HG03097 (cell line): ENCODE results near the gene RND3.

Source experiments
- ATAC-seq: cut with Tn5 transposase; IDR thresholded peaks from one replicate; pipeline ENCODE4 v1.9.1; 2021; ENCODE audit not compliant: unreplicated experiment, low FRiP score

The RND3 gene, protein sequence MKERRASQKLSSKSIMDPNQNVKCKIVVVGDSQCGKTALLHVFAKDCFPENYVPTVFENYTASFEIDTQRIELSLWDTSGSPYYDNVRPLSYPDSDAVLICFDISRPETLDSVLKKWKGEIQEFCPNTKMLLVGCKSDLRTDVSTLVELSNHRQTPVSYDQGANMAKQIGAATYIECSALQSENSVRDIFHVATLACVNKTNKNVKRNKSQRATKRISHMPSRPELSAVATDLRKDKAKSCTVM

DNA sequence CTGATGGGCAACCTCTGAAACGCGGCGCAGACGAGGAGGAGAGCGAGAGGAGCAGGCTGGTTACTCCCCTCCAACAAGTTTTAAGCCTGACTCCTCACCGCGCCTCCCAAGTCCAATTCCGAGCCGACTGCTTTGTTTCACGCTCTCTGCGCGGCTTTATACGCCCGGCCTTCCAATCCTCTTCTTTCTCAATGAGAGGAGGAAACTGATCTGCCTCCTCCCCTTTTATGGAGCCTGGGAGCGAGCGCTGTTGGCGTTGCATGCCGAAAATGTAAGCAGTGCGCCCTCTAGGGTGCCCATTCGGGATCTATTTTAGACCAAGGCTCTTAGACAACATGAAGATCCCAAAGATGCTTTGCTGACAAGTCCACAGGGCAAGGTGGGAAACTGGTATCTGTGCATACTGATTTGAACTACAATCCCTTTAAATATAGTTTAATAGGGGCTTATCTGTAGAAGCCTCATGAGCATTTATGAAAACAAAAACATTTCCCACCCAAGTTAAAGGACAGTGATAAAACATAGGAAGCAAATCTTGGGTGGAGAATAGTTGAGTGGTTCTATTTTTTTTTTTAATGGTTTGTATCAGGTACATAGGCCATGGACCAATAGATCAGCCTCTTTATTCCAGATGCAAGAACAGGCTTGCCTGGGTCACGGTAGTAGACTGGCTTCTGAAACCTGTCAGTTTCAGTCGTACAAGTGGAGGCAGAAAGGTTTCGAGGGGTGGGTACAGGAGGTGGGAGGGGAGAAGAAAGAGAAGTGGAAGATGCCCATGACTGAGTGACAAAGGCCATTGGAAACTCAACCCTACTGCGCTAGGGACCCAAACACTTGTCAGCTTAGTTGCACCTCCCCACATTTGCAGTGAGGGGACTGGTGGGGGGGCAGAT is at the start of gene RND3:
Gene RND3, minus strand, starts transcription at position 131 of the 893 bp plus-strand sequence. CDS start 250 bp downstream, outside the sequence.
- ATAC-seq, result peak; percentile 85

DNA sequence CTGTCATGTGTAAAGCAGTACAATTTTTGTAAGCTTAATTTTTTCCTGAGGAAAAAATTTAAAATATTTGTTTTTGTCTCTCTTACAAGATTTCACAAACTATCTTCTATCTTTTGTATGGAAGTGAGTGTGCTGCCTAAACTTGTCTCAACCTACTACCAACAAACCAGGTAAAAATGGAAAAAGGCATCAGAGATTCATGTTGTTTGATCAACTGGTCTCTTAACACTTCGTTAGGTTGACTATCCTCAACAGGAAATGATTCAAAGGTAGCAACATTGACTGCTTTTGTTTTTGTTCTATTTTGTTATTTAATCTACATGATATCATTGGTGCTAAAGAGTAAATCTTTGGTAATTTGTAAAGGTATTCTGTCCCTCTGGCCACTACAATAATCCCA is 47.7 kb upstream of the RND3 start:
- ATAC-seq, result no peak

DNA sequence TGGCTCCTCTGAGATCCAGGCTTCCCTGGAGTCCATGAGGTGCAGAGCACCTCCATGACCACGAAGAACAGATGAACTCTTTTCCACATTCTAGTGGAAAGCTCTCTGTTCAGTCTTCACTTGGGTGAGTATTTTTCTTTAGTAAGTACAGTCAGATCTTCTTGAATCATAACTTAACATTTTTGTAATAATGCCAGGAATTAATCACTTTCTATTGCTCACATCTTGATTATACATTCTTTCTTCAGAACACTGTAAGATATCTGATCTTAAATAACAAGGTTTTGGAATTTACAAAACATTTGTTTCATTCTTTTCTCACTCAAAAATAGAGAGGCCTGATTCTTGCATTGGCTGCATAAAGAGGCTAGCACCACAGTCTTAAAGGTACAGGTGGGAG is 45.4 kb upstream of the RND3 start:
- no peak for ATAC-seq

DNA sequence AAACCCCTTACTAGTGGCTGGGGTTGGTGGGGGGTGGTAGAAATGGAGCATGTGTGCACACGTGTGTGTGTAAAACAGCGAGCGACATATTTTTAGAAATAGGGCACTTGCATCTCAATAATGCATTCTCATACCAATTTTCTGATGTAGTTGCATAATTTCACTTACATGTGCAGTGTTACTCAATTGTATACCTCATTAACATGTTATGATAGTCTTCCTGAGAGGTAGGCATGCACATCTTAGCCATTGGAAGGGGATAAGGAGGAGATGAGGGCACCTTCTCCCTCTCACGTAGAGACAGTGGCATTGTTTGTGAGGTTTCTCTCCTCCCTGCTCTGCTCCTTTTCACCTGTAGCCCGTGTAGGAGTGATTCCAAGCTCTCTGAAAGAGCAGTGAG is 44.6 kb upstream of the RND3 start:
- ATAC-seq, result no peak

DNA sequence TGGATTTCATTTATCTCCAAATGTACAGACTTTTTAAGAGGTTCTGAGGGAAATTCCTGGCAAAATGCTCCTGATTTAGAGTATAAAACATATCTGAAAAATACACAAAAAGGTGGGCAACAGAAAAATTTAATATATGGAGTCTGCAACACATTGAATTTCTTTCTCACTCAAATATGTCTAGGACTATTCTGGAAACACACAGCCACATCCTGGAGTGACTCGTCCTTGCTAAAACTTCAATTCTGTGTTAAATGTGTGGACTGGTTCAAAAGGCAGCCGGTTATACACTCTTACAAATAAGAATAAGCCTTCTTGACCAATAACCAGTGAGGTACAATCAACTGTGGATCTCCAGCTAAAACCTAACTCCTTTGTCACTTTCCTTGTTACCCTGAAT is 44.1 kb upstream of the RND3 start:
- ATAC-seq, result no peak

DNA sequence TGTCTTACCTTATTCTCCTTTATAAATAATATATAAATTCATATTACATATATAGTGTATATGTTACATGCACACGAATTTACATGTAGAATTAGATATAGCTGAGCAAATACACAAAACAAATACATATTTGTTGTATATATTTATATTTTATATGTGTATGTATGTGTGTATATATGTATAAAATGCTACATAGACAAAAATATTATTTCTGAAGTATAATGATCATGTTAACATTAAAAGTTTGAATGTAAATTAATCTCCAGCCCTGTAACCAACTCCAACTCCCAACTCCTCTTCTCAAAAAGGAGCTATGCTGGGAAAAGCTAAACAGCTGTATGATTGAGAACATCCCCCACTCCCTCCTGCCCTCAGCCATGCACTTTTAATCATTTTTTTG is 42.7 kb upstream of the RND3 start:
- no peak for ATAC-seq

DNA sequence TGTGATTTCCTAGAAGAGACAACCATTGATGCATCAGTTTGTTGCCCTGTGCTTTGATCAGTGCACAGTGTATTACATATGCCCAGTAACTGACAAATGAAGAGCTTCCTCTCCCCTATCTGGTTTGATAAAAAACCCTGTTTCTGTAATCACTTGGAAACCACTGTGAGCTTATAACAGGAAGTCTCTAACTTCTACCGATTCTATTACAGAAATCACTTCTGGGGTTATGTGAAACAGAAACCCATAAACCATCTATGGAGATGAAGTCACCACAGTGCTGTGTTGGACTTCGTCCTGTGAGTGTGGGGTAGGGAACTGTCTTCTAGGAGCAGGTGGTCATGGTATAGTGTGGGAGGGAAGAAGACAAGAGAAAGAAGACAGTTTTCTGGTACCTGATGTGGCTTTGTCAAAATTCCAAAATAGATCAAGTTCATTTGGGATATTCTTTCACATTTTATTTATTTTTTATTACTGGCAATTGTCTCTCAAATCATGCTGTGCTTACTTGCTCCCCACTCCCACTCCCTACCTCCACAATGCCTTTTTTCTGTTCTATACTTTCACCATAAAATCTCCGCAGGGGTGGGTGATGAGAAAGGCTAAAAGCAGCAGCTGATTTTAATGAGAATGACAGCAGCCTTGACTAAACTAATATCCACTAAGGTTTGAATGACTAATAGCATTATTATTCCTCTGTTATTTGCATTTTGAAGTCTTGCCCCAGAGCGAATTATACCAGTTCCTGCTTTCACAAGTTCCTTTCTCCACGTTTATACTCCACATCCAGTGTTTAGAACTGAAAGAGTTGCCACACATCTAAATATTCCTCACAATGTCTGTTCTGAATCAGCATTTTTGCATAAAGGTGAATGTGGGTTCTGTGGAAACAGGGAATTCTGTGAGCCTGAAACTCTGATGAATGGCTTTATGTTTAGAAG is 41.7 kb upstream of the RND3 start:
- peak; percentile 99 for ATAC-seq

DNA sequence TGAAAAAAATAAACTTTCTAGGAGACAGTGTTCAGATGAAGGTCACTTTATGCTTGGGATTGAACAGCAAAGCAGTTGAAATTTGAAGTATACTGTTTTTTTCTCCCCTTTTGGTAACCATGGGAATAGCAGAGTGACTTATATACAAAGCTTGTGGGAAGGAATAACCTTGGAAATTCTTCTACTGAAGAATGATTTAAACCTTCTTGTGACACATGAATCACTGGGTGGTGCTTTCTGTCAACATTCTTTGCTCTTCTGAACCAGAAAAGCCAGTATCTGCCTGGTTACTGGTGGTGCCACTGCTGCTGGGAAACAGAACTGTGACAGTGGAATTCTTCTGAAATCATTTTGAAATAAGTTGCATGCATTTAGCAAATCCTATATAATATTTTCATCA is 39.4 kb upstream of the RND3 start:
- ATAC-seq, result no peak

DNA sequence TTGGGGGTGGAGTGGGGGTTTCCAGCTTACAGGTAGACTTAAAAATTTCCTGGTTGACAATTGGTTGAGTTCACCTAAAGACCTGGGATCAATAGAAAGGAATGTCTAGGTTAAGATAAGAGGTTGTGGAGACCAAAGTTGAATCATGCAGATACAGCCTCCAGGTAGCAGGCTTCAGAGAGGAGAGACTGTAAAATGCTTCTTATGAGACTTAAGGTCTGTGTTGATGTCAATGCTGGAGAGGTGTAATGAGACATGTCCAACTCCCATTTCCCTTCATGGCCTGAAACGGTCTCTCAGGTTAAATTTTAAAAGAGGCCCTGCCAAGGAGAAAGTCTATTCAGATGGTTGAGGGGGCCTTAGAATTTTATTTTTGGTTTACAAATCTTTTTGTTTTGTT is 38.5 kb upstream of the RND3 start:
- no peak for ATAC-seq

DNA sequence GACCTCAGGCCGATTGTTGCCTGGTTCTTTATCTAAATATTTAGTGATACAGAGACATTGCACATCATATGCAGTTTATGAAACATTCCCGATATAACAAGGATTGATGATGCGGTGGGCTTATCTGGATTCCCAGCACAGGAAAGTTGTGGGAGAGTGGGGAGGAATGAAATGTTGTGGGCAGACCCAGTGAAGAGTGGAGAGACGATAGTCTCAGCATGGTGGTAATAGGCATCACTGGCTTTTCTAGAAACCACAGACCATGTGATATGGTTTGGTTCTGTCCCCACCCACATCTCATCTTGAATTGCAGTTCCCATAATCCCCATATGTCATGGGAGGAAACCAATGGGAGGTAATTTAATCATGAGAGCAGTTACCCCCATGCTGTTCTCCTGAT is 34.8 kb upstream of the RND3 start:
- ATAC-seq, result no peak

DNA sequence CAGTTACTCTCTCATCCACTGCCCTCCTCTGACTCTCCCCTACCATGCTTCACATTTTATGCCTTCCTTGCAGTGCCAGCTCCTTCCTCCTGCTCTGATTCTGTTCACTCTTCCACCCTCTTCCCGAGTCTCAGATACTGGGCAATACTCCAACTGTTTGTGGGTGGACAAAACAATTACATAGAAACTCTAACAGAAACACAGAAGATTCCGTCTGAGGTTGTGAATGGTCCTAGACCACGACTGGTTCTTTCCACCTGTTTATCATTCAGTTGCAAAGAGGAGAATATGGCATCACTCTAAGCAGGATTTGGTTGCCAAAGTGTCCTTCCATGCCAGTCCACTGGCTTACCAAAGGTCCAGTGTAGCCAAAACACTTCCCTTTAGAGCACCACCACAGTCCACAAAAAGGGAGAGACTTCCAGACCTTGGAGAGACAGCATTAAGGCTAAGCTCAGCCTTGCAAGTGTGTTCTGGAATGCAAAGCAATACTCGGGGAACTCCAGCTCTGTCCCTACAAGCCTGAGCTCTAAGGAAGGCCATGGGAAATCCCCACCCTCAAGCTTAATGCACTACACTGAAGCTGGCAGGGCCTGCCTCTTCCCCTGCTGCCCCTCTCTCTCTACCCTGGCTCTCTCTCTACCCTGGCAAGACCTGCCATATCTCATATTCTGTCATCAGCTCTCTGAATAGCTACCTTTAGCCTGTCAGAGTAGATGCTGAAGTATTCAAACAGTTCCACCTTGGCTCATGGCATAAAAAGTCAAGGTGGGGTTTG is 33.6 kb upstream of the RND3 start:
- ATAC-seq, result no peak

DNA sequence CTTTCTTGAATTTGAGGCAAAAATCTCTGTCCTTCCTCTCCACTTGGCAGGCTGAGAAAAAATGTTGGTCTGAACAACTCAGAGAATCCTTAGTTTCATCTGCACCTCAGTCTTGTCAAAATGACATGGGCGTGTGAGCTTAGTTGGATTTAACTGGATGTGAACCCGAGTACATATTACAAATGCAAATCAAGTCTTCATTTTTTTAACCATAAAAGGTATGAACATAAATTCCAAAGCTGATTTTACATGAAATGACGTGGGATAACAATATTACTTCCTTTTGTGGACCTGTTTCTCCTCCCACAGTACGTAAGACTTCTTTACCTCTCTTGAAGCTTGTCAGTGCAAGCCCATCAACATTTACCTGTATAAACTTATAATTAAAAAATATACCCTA is 32.6 kb upstream of the RND3 start:
- no peak for ATAC-seq

DNA sequence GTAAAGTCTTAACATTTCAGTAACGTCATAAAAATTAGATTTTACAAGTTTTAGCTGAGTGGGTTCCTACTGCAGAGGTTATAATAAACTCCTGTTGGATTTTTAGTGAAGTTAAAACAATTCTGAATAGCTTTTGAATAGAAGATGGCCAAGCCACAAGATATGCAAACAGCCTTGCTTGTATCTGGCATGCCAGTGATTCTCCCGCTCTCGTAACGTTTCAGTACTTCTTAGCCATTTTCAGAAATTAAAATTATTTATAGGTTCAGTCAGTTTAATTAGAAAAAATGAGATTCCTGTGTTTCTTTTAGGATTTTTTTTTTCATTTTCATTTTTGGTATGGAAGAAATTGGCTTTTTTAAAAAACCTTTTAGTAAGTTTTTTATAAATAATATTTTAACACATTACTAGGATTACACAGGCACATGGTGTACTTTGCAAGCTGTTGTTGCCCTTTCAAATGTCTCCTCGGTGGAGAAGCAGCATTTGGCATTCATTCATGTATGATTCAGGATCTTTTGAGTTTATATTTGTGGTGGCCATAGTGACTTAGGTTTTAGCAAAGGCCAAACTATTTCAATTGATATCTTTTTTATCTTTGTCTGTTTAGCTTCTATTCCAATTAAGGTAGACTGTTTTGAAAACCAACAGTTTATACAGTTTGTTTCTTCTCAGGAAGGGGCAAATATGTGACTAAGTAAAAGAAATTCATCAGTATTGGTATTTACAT is 30.6 kb upstream of the RND3 start:
- no peak for ATAC-seq

DNA sequence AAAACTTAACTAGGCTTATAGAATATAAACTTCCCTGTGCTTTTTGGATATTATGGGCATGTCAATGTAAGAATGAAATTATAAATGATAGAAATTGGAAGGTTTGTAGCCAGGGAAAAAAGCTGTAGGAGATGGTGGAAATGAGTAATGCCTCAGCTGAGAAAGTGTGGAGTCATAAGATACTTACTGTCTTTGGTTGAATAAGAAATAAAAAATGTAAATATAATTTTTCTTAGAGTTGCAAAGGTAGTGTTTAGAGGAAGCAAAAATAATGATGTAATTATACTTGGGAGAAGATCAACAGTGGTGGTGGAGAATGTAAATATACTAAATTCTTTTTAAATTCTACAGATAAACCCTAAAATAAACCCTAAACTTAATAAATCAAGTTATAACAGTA is 26.2 kb upstream of the RND3 start:
- no peak for ATAC-seq

DNA sequence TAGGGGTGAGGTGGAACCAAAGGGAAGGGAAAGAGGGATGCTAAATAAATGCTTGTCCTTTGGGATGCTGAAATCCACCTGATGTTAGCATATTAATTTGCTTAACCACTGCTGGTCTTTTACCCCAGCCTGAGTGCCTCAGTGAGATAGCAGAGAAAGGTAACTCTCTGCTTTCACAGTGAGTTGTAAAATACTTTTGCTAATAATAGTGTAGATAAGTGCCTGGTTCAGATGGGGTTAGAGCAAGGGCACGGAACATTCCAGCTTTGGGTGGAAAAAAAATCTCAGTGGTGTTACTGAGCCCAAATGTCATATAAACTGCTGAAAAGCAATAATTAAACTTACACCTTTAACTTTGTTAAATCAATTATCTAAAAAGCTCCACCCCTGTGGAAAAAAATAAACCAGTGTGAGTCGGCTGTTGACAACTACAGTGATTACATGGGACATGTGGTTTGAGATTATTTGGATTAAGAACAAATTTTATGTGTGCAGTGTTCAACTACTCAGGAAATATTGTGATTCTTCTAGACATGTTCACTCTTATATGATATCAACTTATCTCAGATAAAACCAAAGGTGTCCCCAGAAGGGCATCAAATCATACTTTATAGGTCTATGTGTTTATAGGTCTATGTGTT is 21.1 kb upstream of the RND3 start:
- ATAC-seq, result no peak

DNA sequence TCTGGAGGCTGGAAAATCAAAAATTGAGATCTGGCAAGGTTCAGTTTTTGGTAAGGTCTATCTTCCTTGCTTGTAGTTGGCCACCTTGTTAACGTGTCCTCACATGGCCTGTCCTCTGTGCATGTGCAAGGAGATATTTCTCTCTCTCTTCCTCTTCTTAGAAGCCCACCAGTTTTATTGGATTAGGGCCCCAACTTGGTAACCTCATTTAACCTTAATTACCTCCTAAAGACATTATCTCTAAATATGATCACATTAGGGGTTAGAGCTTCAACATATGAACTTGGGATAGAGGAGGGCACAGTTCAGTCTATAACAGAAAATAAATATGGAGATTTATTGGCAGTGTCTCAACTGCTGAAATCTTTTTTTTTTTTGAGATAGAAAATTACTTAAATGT is 19.6 kb upstream of the RND3 start:
- ATAC-seq, result no peak

DNA sequence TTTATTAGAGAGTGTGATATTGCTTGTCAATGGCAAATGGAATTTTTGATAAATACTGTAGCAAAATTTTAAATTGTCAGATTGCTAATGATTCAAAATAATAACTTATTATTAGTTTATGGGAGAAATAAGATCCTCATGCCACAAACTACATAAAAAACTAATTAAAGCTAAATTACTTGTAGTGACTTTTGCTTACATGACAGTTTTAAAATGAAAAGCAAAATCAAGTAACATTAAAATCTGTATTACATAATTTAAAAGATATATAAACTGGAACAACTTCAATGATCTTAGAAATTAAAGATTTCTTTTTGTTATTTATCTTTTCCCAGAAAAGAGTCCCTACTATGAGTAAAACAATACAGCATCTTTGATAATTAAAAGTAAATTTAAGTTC is 17.7 kb upstream of the RND3 start:
- no peak for ATAC-seq

DNA sequence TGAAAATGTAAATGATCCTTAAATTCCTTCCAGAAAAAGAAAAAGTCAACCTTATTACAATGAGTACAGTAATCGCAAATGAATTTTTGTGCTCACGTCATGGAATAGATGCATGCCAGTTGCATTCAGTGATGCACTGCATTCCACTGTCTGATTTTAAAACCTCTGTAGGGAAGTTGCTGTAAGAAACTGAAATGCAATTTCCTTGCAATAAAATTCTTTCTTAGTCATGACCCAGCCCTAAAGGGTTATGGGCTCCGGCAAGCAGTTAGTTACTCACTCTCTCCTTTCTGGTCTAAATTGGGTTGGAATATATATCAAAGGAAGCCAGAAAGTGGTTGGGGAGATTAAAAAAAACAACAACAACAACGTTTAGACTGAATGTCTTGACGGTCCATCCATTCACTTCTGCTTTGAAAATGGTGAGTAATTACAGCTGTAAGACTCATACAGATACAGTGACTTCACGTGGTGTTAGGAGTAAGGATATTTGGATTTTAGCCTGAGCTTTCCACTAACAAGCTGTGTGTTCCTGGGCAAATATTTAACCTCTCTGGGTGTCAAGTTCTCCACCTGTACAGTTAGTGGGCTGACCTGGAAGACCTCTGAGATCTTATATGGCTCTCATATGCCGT is 8.6 kb upstream of the RND3 start:
- ATAC-seq, result no peak

DNA sequence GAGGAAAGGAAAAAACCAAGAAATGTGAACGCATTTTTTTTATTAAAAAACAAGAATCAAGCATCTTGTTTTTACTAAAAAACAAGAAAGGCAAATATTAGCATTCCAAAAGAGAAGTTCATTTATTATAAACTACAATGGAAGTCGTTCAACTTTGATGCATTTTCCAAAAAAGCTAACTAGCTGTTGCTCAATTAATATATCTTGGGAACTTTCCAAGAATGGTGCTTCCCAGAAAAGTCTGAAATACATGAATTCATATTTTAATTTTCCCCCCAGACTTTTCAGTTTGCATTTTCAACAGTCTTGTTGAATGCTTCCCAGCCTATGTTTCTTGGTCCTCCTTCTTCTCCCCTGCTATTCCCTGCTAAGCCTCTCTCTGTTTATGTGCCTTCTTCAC is 7.5 kb upstream of the RND3 start:
- no peak for ATAC-seq
